Activated gamma-delta T cell treated with anti-CD3 and anti-CD28 coated beads, Interleukin-2, amount 50 U/mL, for 16 hours (primary cell): Measurements from ENCODE around the gene DMKN.

Source experiments
- DNase-seq: peaks from one replicate; pipeline ENCODE4 v3.0.0-alpha.2; 2020; ENCODE audit warnings: low read depth

Gene DMKN

GRCh38 chr19:35513628-35514281 lies at the start of gene DMKN:
TSS of gene DMKN (minus strand) at chr19:35513649. CDS start at chr19:35513475, 174 bp downstream.
- DNase-seq, result no peak

- DNase-seq, result no peak
These were observed 49.3 kb upstream of the DMKN start for GRCh38 chr19:35562776-35563175.

DNA sequence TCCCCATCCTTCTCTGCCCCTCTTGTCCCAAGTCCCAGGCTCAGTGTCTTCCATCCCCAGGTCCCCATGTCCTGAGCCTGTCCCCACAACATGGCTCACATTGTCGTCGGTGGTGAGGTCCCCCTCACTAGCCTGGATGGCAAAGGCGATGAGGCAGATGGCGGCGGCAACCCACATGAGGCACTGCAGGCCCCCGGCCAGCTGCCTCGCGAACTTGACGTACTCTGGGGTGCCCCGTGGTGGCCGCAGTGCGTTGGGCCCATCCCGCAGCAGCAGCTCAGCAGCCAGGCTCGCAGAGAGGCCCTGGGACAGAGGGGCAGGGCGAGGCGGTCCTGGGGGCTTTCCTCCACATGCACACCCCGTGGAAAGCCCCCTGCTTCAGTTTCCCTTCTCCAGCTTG lies 48.9 kb upstream of the DMKN start:
- DNase-seq, result no peak

- no peak for DNase-seq
These were observed 48.0 kb upstream of the DMKN start for GRCh38 chr19:35561436-35561835.

DNA sequence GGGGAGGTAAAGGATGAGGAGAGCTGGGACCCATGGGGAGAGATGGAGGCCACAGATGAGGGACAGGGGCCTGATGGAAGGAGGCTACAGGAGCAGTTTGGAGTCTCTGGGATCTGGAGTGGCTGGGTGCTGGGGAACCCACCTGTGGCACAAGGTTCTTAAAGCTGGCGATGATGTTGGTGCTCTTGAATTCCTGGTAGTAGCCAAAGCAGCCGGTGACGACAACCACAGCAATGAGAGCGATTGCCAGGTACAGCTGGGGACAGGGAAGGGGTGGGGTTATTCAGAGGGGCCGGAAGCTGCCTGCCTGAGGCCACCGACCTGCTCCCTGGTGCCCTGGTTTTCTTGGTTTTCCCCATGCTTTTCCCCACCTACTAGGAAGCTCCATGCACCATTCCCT lies 47.2 kb upstream of the DMKN start:
- DNase-seq, result no peak

- no peak for DNase-seq
These were observed 46.8 kb upstream of the DMKN start for GRCh38 chr19:35560271-35560670.

- DNase-seq, result no peak
These were observed 46.3 kb upstream of the DMKN start for GRCh38 chr19:35559781-35560180.

DNA sequence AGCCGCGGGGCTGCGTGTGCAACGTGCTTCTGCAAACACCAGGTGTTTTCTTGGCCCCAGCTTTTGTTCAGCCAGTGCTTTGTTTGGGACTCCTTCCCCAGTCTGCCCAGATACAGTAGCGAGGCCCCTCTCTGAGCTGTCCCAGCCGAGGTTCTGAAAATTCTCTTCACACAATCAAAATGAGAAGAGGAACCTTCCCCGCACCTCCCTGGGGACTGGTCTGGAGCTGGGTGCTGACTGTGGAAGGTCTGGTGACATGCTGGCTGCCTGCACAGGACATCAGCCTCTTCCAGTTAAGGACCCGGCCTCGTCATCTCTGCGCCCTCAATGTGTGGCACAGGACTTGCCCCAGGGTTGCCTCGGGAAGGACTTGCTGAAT lies 45.8 kb upstream of the DMKN start:
- no peak for DNase-seq

- DNase-seq, result no peak
These were observed 45.2 kb upstream of the DMKN start for GRCh38 chr19:35558400-35559280.

- DNase-seq, result peak; percentile 14
These were observed 44.3 kb upstream of the DMKN start for GRCh38 chr19:35557539-35558399.

GRCh38 chr19:35556846-35557538 lies 43.5 kb upstream of the DMKN start:
- no peak for DNase-seq

DNA sequence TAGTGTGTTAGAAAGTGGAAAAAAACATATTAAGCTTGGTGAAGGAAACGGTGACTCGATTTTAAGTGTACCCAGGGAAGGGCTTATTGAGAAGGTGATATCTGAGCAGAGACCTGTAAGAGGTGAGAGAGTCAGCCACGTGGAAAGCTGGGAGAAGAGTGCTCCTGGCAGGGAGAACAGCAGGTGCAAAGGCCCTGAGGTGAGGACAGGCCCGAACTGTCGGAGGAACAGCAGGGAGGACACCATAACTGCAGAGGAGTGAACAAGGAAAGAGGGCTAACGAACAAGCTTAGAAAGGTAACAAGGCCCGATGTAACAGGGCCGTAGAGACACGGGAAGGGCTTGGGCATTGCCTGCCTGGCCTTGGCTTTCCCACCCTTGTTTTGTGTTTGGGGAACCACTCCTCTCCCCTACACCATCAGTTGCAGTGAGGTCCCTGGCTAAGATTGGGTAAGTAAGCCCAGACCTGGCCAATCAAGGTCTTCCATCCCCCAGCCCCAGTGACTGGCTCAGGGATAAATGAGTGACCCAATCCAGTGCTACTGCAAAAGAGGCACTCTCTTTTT lies 42.7 kb upstream of the DMKN start:
- no peak for DNase-seq

GRCh38 chr19:35555301-35556005 lies 42.0 kb upstream of the DMKN start:
- no peak for DNase-seq

DNA sequence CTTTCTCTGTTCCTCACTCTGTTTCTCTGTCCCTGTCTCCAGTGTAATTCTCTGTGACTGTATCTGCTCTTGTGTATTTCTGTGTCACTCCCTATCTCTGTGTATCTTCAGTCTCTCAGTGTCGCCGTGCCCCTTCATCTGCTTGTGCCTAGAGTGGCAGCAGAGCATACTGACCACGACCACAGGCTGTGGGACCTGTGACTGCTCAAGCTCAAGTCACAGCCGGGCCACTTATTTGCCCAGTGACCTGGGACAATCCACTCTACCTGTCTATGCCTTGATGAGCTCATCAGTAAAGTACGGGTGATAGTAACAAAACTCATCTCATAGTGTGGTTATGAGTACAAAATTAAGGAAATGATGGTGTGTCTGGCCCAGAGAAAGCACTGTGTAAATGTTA lies 40.6 kb upstream of the DMKN start:
- no peak for DNase-seq

DNA sequence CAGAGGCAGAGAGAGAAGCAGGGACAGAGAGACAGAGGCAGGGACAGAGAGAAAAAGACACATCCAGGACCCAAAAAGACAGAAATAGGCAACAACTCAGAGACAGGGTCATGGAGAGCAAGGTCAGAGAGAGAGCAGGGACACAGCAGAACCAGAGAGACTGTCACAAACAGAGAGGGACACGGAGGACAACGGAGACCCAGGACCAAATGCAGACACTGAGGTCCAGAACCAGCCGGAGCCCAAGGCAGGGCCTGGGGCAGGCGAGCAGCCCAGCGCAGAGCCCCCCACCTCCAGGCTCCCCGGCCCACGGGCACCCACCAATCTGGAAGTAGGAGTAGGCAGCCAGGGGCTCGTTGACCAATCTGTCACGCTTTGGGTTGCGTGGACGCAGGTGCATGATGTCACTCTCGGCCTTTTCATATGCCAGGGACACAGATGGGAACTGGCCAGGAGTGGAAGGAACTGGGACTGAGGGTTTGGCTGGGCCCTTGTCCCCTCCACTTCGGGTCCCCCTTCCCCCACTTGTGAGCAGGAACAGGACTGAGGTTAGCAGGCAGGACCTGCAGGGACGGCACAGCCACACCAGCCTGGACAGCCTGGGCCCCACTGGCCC lies 40.0 kb upstream of the DMKN start:
- DNase-seq, result no peak

- no peak for DNase-seq
These were observed 39.3 kb upstream of the DMKN start for GRCh38 chr19:35552534-35553384.

DNA sequence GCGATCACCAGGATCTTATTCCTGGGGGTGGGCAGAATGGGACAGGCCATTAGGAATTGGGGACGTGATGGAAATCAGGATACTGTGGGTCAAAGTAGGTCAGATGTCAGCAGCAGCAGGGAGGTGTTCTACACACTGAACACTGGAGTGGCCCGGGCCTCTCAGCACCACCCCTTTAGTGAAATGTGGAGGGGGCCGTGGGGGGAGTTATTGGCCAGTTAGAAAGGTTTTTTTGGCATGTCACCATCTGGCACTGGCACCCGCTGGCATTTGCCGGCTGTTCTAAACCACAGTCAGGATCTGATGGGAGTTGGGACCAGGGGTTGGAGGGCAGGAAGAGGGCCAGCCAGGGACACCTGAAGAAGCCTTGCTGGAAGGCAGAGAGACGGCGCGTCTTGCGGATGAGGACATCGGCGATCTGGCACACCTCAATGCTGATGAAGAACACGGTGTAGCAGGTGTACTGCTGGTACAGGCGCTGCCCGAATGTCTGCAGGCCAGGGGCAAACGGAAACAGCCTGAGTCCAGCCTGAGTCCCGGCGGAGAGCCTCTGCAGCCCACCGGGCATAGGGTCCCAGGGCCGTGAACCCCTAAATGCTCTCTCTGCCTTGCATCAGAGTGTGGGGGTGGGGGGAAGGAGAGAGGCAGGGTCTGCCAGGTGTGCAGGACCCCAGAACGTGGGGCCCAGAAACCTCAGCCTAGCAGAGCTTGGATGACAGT lies 37.8 kb upstream of the DMKN start:
- DNase-seq, result no peak

GRCh38 chr19:35549879-35550523 lies 36.6 kb upstream of the DMKN start:
- no peak for DNase-seq
